HG03460 (cell line): Measurements from ENCODE around the gene ADAM19.
"Not testable (repeated sequence)": the region's sequence is repeated elsewhere in the genome, so short reads cannot be mapped to it uniquely, and the experiment has no call there.

Experiments
- ATAC-seq: cut with Tn5 transposase; IDR thresholded peaks from one replicate; pipeline ENCODE4 v1.9.1; 2021; ENCODE audit not compliant: unreplicated experiment

ADAM19 gene

DNA sequence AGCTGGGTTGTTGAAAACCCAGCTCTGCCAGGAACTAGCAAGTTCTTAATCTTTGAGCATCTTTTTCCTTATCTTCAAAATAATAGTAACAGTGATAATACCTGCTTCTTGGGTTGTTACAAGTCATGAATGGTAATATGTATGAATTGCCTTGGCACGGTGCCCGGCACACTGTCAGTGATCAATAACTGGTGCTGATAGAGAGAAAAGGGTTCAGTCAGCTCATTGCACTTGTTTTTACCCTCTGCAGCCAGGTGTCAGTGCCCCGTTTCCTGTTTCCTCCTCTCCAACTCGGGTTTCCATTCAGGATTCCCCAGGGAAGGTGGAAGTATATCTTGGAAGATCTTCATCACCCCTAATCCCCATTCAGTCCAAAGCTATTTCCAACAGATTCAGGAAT is 131.4 kb downstream of the ADAM19 start:
- ATAC-seq, result no peak

DNA sequence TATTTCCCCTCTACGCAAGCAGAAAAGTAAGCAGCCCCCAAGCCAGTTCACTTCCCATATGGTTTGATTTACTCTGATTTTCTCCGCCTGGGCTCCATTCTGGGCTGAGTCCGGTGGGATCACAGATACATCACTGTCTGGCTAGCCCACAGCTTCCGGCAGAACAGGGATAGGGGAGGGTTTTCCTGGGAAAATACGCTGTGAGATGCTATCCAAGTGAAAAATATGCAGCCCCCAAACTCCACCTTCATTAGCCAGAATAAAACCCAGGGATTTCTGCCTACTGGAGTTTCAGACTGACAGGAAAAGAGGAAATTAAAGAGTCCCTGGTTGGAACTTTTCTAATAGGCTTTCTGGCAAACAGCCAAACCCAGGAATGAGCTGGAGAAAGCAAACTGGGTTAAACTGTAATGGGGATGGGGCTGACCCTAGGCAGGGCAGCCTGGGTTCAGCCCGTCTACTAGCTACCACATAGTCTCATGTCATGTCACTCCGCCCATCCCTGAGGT is 132.5 kb downstream of the ADAM19 start:
- ATAC-seq, result no peak

DNA sequence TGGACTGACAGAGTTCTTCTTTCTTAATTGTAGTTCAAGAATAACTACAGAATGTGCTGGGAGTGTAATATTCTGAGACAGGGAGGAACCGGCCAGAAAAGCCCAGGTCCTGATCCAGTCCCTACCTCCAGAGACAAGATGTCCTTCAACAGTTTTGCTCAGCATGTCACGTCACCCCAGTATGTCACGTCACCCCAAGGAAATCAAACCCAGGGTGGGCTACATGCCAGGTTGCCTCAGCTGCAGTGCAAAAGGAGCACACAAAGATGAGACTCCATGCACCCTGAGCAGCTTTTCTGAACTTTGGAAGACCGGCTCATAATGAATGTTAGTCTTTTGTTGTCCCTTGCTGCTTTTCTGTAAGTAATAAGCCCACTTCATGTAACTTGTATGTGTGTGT is 141.5 kb downstream of the ADAM19 start:
- no peak for ATAC-seq

DNA sequence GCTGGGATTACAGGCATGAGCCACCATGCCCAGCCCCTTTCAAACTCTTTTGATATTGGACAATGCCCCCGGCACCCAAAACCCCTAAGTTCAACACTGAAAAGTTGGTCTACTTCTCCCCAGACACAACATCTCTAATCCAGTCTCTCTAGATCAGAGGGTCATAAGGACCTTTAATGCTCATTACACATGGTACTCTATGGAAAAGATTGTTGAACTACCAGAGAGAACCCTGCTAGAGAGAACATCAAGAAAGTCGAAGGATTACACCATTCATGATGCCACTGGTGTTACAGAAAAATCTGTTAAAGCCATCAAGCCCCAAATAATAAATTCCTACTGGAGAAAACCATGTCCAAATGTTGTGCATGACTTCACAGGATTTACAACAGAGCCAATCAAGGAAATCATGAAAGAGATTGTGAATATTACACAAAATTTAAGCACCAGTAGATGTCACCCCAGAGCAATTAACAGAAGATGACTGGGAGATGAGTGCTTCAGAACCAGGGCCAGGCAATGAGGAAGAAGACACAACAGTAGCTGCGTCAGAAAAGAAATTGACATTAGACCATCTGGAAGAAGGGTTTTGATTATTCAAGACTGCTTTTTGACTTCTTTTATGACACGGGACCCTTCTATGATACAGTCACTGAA is 143.9 kb downstream of the ADAM19 start:
- ATAC-seq, result peak; percentile 71

DNA sequence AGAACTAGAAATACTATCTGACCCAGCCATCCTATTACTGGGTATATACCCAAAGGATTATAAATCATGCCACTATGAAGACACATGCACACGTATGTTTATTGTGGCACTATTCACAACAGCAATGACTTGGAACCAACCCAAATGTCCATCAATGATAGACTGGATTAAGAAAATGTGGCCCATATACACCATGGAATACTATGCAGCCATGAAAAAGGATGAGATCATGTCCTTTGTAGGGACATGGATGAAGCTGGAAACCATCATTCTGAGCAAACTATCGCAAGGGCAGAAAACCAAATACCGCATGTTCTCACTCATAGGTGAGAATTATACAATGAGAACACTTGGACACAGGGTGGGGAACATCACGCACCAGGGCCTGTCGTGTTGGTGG is 145.7 kb downstream of the ADAM19 start:
- ATAC-seq, result not testable (repeated sequence)
